Measurements from ENCODE around the gene BBS10. TPM values are rescaled to one million over a fixed set of nuclear protein-coding genes. Genes with fewer than 3 reads are reported as not detected.
"Not testable (repeated sequence)": the region's sequence is repeated elsewhere in the genome, so short reads cannot be mapped to it uniquely, and the experiment has no call there.

The BBS10 gene
- total RNA-seq, 1 donor from 2014 or later, result 17.6 TPM

GRCh38 chr12:76340680-76341435 is 7.4 kb downstream of the BBS10 start:
- ATAC-seq, result no peak

GRCh38 chr12:76337583-76337982 is 10.6 kb downstream of the BBS10 start:
- ATAC-seq (no peak), DNase-seq (ENCODE audit: low spot score) (no peak)
- intact Hi-C loops (cut with DNase I), result no loop called here

More at GRCh38 chr12:76340680-76341435, 7.4 kb downstream of the BBS10 start:
- intact Hi-C loops (cut with DNase I), result no loop called here
- no peak for DNase-seq (ENCODE audit: low spot score)

GRCh38 chr12:76332606-76333005 is 15.6 kb downstream of the BBS10 start:
- DNase-seq (ENCODE audit: low spot score), result no peak
- no peak for ATAC-seq
- intact Hi-C loops (cut with DNase I), result no loop called here

DNA sequence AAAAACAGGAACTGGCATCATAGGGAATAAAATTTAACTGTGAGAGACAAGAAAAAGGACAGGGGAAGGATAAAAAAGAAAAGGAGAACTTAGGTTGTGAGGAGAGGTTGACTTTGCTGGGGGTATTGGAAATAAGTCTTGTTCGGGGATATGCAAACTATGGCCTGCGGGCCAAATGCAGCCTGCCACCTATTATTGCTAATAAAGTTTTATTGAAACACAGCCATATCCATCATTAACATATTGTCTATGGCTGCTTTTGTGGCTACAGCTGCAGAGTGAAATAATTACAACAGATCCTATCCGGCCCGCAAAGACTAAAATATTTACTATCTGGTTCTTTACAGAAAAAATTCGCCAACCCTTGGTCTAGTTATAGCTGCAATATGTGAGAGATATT is 18.6 kb downstream of the BBS10 start:
- intact Hi-C loops (cut with DNase I), result no loop called here
- ATAC-seq, result no peak

GRCh38 chr12:76329159-76329558 is 19.1 kb downstream of the BBS10 start:
- DNase-seq (ENCODE audit: low spot score) (no peak), ATAC-seq (no peak)
- intact Hi-C loops (cut with DNase I), result no loop called here

More for the DNA sequence above, 18.6 kb downstream of the BBS10 start:
- DNase-seq (ENCODE audit: low spot score), result no peak

- intact Hi-C loops (cut with DNase I), result not testable (repeated sequence)
Measured at GRCh38 chr12:76319595-76320319, 28.5 kb downstream of the BBS10 start.

GRCh38 chr12:76318773-76319594 is 29.2 kb downstream of the BBS10 start:
- no peak for DNase-seq (ENCODE audit: low spot score)
- ATAC-seq, result no peak
- intact Hi-C loops (cut with DNase I), result no loop called here

More at GRCh38 chr12:76319595-76320319, 28.5 kb downstream of the BBS10 start:
- not testable (repeated sequence) for ATAC-seq; DNase-seq (ENCODE audit: low spot score)

GRCh38 chr12:76317976-76318375 is 30.2 kb downstream of the BBS10 start:
- no peak for DNase-seq (ENCODE audit: low spot score)
- intact Hi-C loops (cut with DNase I), result no loop called here
- ATAC-seq, result no peak

GRCh38 chr12:76316468-76316867 is 31.7 kb downstream of the BBS10 start:
- DNase-seq (ENCODE audit: low spot score) (no peak), ATAC-seq (no peak)
- intact Hi-C loops (cut with DNase I), result no loop called here

- ATAC-seq, result no peak
- intact Hi-C loops (cut with DNase I), result no loop called here
- DNase-seq (ENCODE audit: low spot score), result no peak
Measured at GRCh38 chr12:76313299-76313698, 34.9 kb downstream of the BBS10 start.

DNA sequence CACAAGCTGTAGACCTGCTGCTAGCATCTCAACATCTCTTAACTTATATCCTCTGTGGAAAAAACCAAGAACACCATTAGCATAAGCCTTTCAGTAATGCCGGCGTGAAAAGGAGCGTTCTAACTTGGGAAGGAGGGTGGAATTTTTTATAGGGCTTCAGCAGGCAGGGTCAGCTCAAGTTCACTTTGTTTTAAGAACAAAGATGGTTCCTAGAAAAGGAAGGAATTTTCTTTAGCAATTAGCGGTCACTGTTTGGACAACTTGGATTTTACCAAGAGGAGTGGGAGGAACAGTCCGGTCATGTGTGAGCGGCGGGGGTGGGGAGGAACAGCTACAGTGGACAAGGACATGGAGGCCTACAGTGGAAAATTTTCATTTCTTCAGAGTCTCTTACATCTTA is 35.9 kb downstream of the BBS10 start:
- DNase-seq (ENCODE audit: low spot score), result no peak
- no peak for ATAC-seq
- intact Hi-C loops (cut with DNase I), result no loop called here

DNA sequence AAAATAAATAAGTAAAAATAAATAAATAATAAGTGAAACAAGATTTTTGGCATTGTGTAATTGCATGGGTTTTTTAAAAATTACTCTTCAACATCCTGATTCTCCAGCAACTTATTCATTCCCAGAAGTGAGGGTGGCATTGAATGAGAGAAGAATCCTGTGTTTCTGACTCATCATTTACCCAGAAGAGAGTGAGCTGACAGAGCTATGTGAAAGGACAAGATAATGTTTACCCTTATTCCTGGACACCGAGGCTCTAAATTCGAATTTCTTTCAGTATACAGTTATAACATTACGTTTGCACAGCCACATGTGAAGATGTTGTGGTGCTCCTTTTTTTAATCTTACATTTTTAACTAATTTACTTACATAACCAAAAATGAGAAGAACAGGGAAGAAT is 36.4 kb downstream of the BBS10 start:
- intact Hi-C loops (cut with DNase I), result no loop called here
- ATAC-seq (no peak), DNase-seq (ENCODE audit: low spot score) (no peak)

DNA sequence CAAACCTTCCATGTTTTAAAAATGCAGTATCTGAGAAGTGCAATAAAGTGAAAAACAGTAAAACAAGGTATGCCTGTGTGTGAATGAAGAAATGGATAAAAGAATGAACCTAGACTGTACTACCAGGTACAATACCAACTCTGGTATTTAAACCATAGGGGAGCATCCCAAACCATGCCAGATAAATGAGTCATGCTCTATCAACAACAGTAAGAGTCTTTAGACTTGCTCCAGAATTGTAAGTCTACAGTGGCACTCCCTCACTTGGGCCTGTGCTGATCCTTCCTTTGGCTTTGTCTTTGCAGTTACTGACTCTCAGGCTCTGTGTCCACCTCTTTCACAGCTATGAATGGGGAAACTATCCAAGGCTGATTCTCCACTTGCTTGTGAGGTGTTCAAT is 38.1 kb downstream of the BBS10 start:
- intact Hi-C loops (cut with DNase I), result no loop called here
- no peak for DNase-seq (ENCODE audit: low spot score)
- ATAC-seq, result no peak

DNA sequence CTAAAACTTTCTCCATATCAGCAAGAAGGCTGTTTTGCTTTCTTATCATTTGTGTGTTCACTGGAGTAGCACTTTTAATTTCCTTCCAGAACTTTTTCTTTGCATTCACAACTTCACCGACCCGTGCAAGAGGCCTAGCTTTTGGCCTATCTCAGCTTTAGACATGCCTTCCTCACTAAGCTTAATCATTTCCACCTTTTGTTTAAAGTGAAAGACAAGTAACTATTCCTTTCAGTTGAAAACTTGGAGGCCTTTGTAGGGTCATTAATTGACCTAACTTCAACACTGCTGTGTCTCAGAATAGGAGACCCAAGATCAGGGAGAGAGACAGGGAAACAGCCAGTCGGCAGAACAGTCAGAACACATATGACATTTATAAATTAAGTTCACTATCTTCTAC is 39.3 kb downstream of the BBS10 start:
- intact Hi-C loops (cut with DNase I), result no loop called here
- DNase-seq (ENCODE audit: low spot score) (no peak), ATAC-seq (no peak)

GRCh38 chr12:76307083-76307482 is 41.1 kb downstream of the BBS10 start:
- ATAC-seq, result no peak

DNA sequence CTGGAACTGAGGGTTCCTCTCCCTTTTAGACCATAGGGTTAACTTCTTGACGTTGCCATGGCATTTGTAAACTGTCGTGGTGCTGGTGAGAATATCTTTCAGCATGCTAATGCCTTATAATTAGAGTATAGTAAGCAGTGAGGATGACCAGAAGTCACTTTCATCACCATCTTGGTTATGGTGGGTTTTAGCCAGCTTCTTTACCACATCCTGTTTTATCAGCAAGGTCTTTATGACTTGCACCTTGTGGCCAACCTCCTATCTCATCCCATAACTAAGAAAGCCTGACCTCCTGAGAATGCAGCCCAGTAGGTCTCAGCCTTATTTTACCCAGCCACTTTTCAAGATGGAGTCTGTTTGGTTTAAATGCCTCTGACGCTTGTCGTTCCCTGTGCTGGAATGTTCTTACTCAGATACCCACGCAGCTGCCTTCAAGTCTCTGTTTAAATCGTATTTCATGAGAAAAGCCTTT is 44.2 kb downstream of the BBS10 start:
- intact Hi-C loops (cut with DNase I), result no loop called here
- ATAC-seq (no peak), DNase-seq (ENCODE audit: low spot score) (no peak)

More at GRCh38 chr12:76307083-76307482, 41.1 kb downstream of the BBS10 start:
- DNase-seq (ENCODE audit: low spot score), result no peak
- intact Hi-C loops (cut with DNase I), result no loop called here

DNA sequence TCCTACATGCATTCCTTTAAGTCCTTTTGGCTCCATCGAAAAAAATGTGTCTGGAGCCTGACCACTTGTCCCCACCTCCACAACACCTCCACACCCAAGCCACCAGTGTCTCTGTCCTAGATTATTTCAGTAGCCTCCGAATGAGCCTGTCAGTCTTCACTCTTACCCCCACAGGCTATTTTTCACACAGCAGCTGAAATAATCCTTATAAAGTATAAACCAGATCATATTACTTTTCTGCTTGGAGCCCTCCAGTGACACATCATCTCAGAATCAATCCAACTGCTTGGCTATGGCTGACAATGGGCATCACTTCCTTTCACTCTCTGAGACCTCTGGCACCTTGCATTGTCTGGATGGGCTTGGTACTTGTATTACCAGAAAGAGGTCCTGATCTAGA is 44.9 kb downstream of the BBS10 start:
- DNase-seq (ENCODE audit: low spot score) (no peak), ATAC-seq (no peak)
- intact Hi-C loops (cut with DNase I), result no loop called here

DNA sequence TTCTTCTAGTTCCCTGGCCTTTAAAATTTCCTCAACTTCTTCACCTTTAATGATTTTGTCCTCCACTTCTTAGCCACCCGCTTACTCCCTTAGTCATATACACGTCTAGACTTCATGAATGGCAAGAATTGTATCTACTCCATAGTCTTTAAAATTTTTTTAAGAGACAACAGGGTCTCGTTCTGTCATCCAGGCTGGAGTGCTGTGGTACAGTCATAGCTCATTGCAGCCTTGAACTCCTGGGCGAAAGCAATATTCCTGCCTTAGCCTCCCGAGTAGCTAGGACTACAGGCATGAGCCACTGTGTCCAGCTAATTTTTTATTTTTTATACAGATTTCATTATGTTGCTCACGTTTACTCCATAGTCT is 47.9 kb downstream of the BBS10 start:
- intact Hi-C loops (cut with DNase I), result no loop called here
- no peak for ATAC-seq
- no peak for DNase-seq (ENCODE audit: low spot score)

DNA sequence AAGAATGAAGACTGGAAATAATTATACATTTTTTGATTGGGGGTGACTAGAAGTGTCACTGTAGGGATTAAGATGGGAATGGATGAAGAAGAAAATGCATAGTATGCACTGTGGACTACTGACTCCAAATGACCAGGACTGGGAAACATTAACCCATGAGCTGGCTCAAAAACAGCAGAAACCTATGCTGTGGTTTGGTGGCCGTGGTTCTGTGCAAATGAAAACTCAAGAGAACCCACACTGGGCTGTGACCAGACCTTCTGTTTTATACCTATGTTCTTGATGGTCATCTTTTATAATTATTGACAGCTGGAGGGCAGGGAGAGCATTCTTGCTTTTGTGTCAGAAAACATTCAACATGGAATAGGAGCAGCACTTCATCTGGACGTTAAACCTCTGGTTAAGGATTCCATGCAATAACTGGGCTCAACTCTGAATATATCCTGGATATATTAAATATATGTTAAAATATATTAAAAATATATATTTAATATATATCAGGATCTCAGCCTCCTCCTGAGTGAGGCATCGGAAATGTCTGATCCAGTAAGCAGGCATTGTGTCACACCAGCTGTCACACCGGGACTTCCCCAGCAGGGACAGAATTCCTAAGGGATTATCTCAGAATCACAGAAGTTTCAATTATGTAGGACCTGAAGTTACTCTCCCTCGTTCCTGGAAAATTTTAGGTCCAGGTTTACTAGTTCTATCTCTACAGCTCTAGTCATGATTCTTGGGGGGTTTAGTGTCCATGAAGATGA is 48.5 kb downstream of the BBS10 start:
- intact Hi-C loops (cut with DNase I), result no loop called here
- ATAC-seq, result no peak
- no peak for DNase-seq (ENCODE audit: low spot score)

Data from sciatic nerve (tissue), 2 donors.